DMS 273 treated with DMSO at 0.1 percent for 48 hours (cell line): Measurements from ENCODE around the gene DLG5.
"Not testable (repeated sequence)": the region's sequence is repeated elsewhere in the genome, so short reads cannot be mapped to it uniquely, and the experiment has no call there.

Source experiments
- DNase-seq: peaks from one replicate; lab custom pipeline; 2025; lab: John Stamatoyannopoulos, UW

Gene DLG5

GRCh38 chr10:77791506-77791905 is 135.0 kb downstream of the DLG5 start:
- no peak for DNase-seq

GRCh38 chr10:77789861-77790260 is 136.7 kb downstream of the DLG5 start:
- DNase-seq = no peak

GRCh38 chr10:77789016-77789415 is 137.5 kb downstream of the DLG5 start:
- DNase-seq = no peak

- DNase-seq = no peak
These were observed 138.0 kb downstream of the DLG5 start for GRCh38 chr10:77788496-77789010.

GRCh38 chr10:77787440-77787839 is 139.1 kb downstream of the DLG5 start:
- DNase-seq = no peak

- DNase-seq = no peak
These were observed 141.7 kb downstream of the DLG5 start for GRCh38 chr10:77784856-77785255.

GRCh38 chr10:77782328-77783061 is 144.1 kb downstream of the DLG5 start:
- no peak for DNase-seq

- DNase-seq = no peak
These were observed 144.9 kb downstream of the DLG5 start for GRCh38 chr10:77781451-77782327.

- DNase-seq = no peak
These were observed 146.4 kb downstream of the DLG5 start for GRCh38 chr10:77780180-77780579.

- DNase-seq = no peak
These were observed 150.1 kb downstream of the DLG5 start for GRCh38 chr10:77776487-77776886.

GRCh38 chr10:77774940-77775391 is 151.6 kb downstream of the DLG5 start:
- no peak for DNase-seq

GRCh38 chr10:77773631-77774426 is 152.7 kb downstream of the DLG5 start:
- DNase-seq = no peak

- DNase-seq = not testable (repeated sequence)
These were observed 153.5 kb downstream of the DLG5 start for GRCh38 chr10:77772852-77773600.

- no peak for DNase-seq
These were observed 154.7 kb downstream of the DLG5 start for GRCh38 chr10:77771851-77772250.

GRCh38 chr10:77771450-77771849 is 155.1 kb downstream of the DLG5 start:
- no peak for DNase-seq

GRCh38 chr10:77770868-77771175 is 155.7 kb downstream of the DLG5 start:
- no peak for DNase-seq

GRCh38 chr10:77770081-77770867 is 156.3 kb downstream of the DLG5 start:
- no peak for DNase-seq

GRCh38 chr10:77768039-77768438 is 158.5 kb downstream of the DLG5 start:
- DNase-seq = no peak

GRCh38 chr10:77763453-77764430 is 162.8 kb downstream of the DLG5 start:
- DNase-seq = no peak
